HepG2 (cell line): ENCODE data around the gene IGHMBP2. TPM values are rescaled to one million over a fixed set of nuclear protein-coding genes. Genes with fewer than 3 reads are reported as not detected.

ENCODE experiments used
- ATAC-seq: fragments of 200-7000 bp; cut with Tn5 transposase; 3 replicates; pipeline ENCODE4 v1.9.1; 2020; ENCODE audit warnings: mild to moderate bottlenecking, moderate library complexity
- BruUV-seq: library from RNA; stranded (reverse); fragments of 400-500 nt; replicated peaks from 2 replicates; lab custom pipeline; 2021; lab: Mats Ljungman, UMichigan
- CTCF ChIA-PET: fragments of 300-600 bp; formaldehyde crosslinking; extraction: SDS; loops from one replicate; lab custom pipeline; 2021; ENCODE audit warnings: low total read pairs, inconsistent platforms, low intra/inter-chr PET ratio; lab: Yijun Ruan, JAX
- POLR2A ChIA-PET: fragments of 350-600 bp; sonication (Branson Sonifier 250); formaldehyde crosslinking; loops from one replicate; lab custom pipeline; 2020; ENCODE audit warnings: antibody characterized with exemption, inconsistent platforms; lab: Yijun Ruan, JAX
- DNase-seq: peaks from one replicate; pipeline ENCODE4 v3.0.0-alpha.2; 2015; ENCODE audit warnings: low spot score
- FAIRE-seq: peaks from 3 replicates; lab custom pipeline; 2011; peaks lifted over from hg19 to GRCh38; lab: Jason Lieb, UNC
- H2AFZ ChIP-seq: one replicate; pipeline ENCODE4 v1.6.1; 2011; ENCODE audit warnings: low read length, inconsistent platforms
- H3K27ac ChIP-seq: fragments of 300-600 bp; 3 replicates; pipeline ENCODE4 v1.8.0; 2011; ENCODE audit warnings: mixed run types, mild to moderate bottlenecking, mixed read lengths, low read length, inconsistent platforms; ENCODE audit not compliant: insufficient read depth; ENCODE audit errors: extremely low read length
- H3K27me3 ChIP-seq, 2 experiments: fragments of 200-600 bp in 1 of 2; 2 replicates in 1 of 2; 3 replicates in 1 of 2; pipeline versions ENCODE4 v1.6.0 to v1.8.0; 2011; ENCODE audit warnings: low read length in 2 of 2, mild to moderate bottlenecking in 2 of 2, moderate library complexity in 2 of 2, inconsistent platforms in 1 of 2; ENCODE audit not compliant: insufficient read depth in 2 of 2, control insufficient read depth in 1 of 2
- H3K36me3 ChIP-seq, 2 experiments: fragments of 200-600 bp in 1 of 2; replicated peaks in 1 of 2; 2 replicates in 1 of 2; 3 replicates in 1 of 2; pipeline versions ENCODE4 v1.5.1 to v1.8.0; 2011; ENCODE audit warnings: low read length in 2 of 2, inconsistent platforms in 1 of 2; ENCODE audit not compliant: insufficient read depth in 2 of 2, control insufficient read depth in 1 of 2
- H3K4me1 ChIP-seq: 2 replicates; pipeline ENCODE4 v1.5.1; 2012; ENCODE audit warnings: low read length, inconsistent platforms; ENCODE audit not compliant: insufficient read depth
- H3K4me2 ChIP-seq: 2 replicates; pipeline ENCODE4 v1.6.0; 2011; ENCODE audit warnings: low read depth, low read length, inconsistent platforms
- H3K4me3 ChIP-seq, 3 experiments: fragments of 200-600 bp in 1 of 3; sonication (generic), shearing (Covaris generic) in 1 of 3; replicated peaks in 1 of 3; 2 replicates each; pipeline ENCODE4 v1.5.1; 2011 to 2016; ENCODE audit warnings: low read length in 3 of 3, inconsistent platforms in 2 of 3, low read depth in 2 of 3, mild to moderate bottlenecking in 2 of 3, control low read depth in 1 of 3, mixed read lengths in 1 of 3; ENCODE audit not compliant: insufficient read depth in 1 of 3
- H3K79me2 ChIP-seq: one replicate; pipeline ENCODE4 v1.6.1; 2011; ENCODE audit warnings: low read length, inconsistent platforms; ENCODE audit not compliant: insufficient read depth
- H3K9ac ChIP-seq: 2 replicates; pipeline ENCODE4 v1.6.0; 2011; ENCODE audit warnings: mild to moderate bottlenecking, low read depth, low read length, inconsistent platforms; ENCODE audit not compliant: insufficient read depth
- H3K9me3 ChIP-seq: 2 replicates; pipeline ENCODE4 v1.5.1; 2012; ENCODE audit warnings: mild to moderate bottlenecking, low read length
- H4K20me1 ChIP-seq: 2 replicates; pipeline ENCODE4 v1.6.0; 2011; ENCODE audit warnings: inconsistent platforms, mild to moderate bottlenecking, low read length, moderate library complexity; ENCODE audit not compliant: insufficient read depth
- CEBPB ChIP-seq: IDR thresholded peaks from 2 replicates; pipeline ENCODE4 v1.6.1; 2011; ENCODE audit warnings: low read depth, low read length, improper control_type of control experiment, borderline replicate concordance
- GATAD1 ChIP-seq: IDR thresholded peaks from 2 replicates; pipeline ENCODE4 v1.6.1; 2016; ENCODE audit warnings: missing genetic modification reagents, missing compliant biosample characterization
- HMGA1 ChIP-seq: sonication (generic); formaldehyde crosslinking; conservative IDR thresholded peaks from 2 replicates; pipeline ENCODE4 v1.4.0; 2020; ENCODE audit warnings: missing genetic modification reagents
- JARID2 ChIP-seq: sonication (generic); formaldehyde crosslinking; IDR thresholded peaks from 2 replicates; pipeline ENCODE4 v1.8.1; 2023; ENCODE audit warnings: missing genetic modification reagents, inconsistent platforms; ENCODE audit not compliant: insufficient replicate concordance
- KAT8 ChIP-seq: IDR thresholded peaks from 2 replicates; pipeline ENCODE4 v1.6.1; 2016; ENCODE audit warnings: missing genetic modification reagents, missing compliant biosample characterization
- KDM5B ChIP-seq: sonication (generic); formaldehyde crosslinking; IDR thresholded peaks from 2 replicates; pipeline ENCODE4 v1.4.0; 2020; ENCODE audit warnings: missing genetic modification reagents, mild to moderate bottlenecking, borderline replicate concordance
- MAFK ChIP-seq, 2 experiments: IDR thresholded peaks in 1 of 2; conservative IDR thresholded peaks in 1 of 2; 2 replicates each; pipeline ENCODE4 v1.6.1; 2011; ENCODE audit warnings: improper control_type of control experiment in 2 of 2, low read length in 2 of 2
- MXD3 ChIP-seq: IDR thresholded peaks from 2 replicates; pipeline ENCODE4 v1.6.1; 2016; ENCODE audit warnings: mild to moderate bottlenecking, missing biosample characterization, missing genetic modification reagents
- MXI1 ChIP-seq: IDR thresholded peaks from 3 replicates; pipeline ENCODE4 v1.6.1; 2012; ENCODE audit warnings: low read depth, low read length, inconsistent platforms, borderline replicate concordance
- SKI ChIP-seq: fragments of 450-650 bp; IDR thresholded peaks from one replicate; pipeline ENCODE4 v1.6.1; 2018; ENCODE audit warnings: mild to moderate bottlenecking; ENCODE audit not compliant: partially characterized antibody
- ZHX1 ChIP-seq: sonication (generic); formaldehyde crosslinking; IDR thresholded peaks from 2 replicates; pipeline ENCODE4 v1.8.1; 2022; ENCODE audit warnings: low read depth, mild to moderate bottlenecking, missing genetic modification reagents
- ZKSCAN8 ChIP-seq: IDR thresholded peaks from 2 replicates; pipeline ENCODE4 v1.6.1; 2016; ENCODE audit warnings: borderline replicate concordance, missing genetic modification reagents, missing compliant biosample characterization
- ZNF550 ChIP-seq: sonication (generic); formaldehyde crosslinking; IDR thresholded peaks from 2 replicates; pipeline ENCODE4 v1.4.0; 2020; ENCODE audit warnings: mild to moderate bottlenecking, missing genetic modification reagents, borderline replicate concordance
- ZNF766 ChIP-seq: sonication (generic); formaldehyde crosslinking; IDR thresholded peaks from 2 replicates; pipeline ENCODE4 v1.5.0; 2020; ENCODE audit warnings: missing genetic modification reagents, borderline replicate concordance
- WGBS: methylation state at CpG from one replicate; pipeline ENCODE4 v1.1.6; 2017; ENCODE audit warnings: low lambda C conversion rate; 5-methylcytosine and 5-hydroxymethylcytosine counted together
- in situ Hi-C: cut with HindIII; loops from 2 replicates; pipeline ENCODE4 v1.10.0; 2017; ENCODE audit warnings: low pct_unique_long_range_greater_than_20kb; ENCODE audit not compliant: extremely low pct_ligation_motif_present
- intact Hi-C: fragments of 100-400 bp; cut with micrococcal nuclease; formaldehyde crosslinking; loops from one replicate; pipeline ENCODE4 v1.10.0; 2022; ENCODE audit not compliant: unreplicated experiment
- polyA plus RNA-seq, 8 experiments: library from polyadenylated mRNA; depleted of rRNA in 3 of 8; stranded (reverse) in 7 of 8; unstranded in 1 of 8; fragments of >200 nt; fragmentation: Illumina TruSeq in 4 of 8; extraction: Trizol in 4 of 8; gene quantifications; 2 replicates each; pipeline versions ENCODE4 v1.2.1 to v1.2.3, GENCODE V29; 2011 to 2016; ENCODE audit warnings: low read depth in 4 of 8, missing spikeins in 1 of 8, mixed read lengths in 1 of 8; ENCODE audit not compliant: insufficient read depth in 1 of 8
- total RNA-seq, 5 experiments: library from RNA; depleted of rRNA; stranded (reverse); fragments of >200 nt; fragmentation: Illumina TruSeq; extraction: Trizol; gene quantifications; 2 replicates each; pipeline ENCODE4 v1.2.3, GENCODE V29; 2016; ENCODE audit warnings: low read depth in 1 of 5
- TF ChIP-seq, protein P1 (sequence below): IDR thresholded peaks from 2 replicates; pipeline ENCODE4 v1.6.1; 2016; ENCODE audit warnings: missing compliant biosample characterization, missing genetic modification reagents, borderline replicate concordance
- TF ChIP-seq, protein P2 (sequence below): IDR thresholded peaks from 2 replicates; pipeline ENCODE4 v1.6.1; 2016; ENCODE audit warnings: low read depth, control low read depth

The IGHMBP2 gene
- total and polyA plus RNA-seq, 2 of the 13 experiments (the other 11 are each of a cell fraction or from before 2014, with no cell fraction given) = 8.9 to 9.9 TPM

GRCh38 chr11:68947151-68947550 lies 43.5 kb downstream of the IGHMBP2 start:
- intact Hi-C loops = no loop called here
- ChIA-PET CTCF (no interaction called here), POLR2A (no interaction called here)
- TF ChIP-seq MXI1 (no peak), JARID2 (CRISPR knock-in tag) (no peak), SKI (no peak), GATAD1 (CRISPR knock-in tag) (no peak), MXD3 (no peak), ZNF550 (CRISPR knock-in tag) (no peak), ZKSCAN8 (CRISPR knock-in tag) (no peak), MAFK (conservative IDR thresholded peaks at IDR 0.05 in 1 of 2, IDR thresholded peaks at IDR 0.05 in 1 of 2; ENCODE audit: low read length in 2 of 2) (no peak), CEBPB (no peak), HMGA1 (CRISPR knock-in tag) (no peak), ZNF766 (no peak), KAT8 (no peak), KDM5B (CRISPR knock-in tag) (no peak), ZHX1 (CRISPR knock-in tag) (no peak)
- TF ChIP-seq, protein P1, sequence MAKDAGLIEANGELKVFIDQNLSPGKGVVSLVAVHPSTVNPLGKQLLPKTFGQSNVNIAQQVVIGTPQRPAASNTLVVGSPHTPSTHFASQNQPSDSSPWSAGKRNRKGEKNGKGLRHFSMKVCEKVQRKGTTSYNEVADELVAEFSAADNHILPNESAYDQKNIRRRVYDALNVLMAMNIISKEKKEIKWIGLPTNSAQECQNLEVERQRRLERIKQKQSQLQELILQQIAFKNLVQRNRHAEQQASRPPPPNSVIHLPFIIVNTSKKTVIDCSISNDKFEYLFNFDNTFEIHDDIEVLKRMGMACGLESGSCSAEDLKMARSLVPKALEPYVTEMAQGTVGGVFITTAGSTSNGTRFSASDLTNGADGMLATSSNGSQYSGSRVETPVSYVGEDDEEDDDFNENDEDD (CRISPR knock-in tag) = no peak
- TF ChIP-seq, protein P2, sequence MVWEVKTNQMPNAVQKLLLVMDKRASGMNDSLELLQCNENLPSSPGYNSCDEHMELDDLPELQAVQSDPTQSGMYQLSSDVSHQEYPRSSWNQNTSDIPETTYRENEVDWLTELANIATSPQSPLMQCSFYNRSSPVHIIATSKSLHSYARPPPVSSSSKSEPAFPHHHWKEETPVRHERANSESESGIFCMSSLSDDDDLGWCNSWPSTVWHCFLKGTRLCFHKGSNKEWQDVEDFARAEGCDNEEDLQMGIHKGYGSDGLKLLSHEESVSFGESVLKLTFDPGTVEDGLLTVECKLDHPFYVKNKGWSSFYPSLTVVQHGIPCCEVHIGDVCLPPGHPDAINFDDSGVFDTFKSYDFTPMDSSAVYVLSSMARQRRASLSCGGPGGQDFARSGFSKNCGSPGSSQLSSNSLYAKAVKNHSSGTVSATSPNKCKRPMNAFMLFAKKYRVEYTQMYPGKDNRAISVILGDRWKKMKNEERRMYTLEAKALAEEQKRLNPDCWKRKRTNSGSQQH = no peak

More at GRCh38 chr11:68947151-68947550, 43.5 kb downstream of the IGHMBP2 start:
- ATAC-seq (no peak), FAIRE-seq (no peak), DNase-seq (no peak)
- H3K79me2 ChIP-seq = no peaks in the 10 kb centered on the region
- H2AFZ ChIP-seq = no peak overlapping the region
- no peak overlapping the region for H3K4me2 ChIP-seq
- H3K36me3 ChIP-seq = no peaks in the 10 kb centered on the region
- no peaks in the 10 kb centered on the region for H3K9me3 ChIP-seq
- no peak overlapping the region for H3K9ac ChIP-seq
- in situ Hi-C loops = no loop called here
- no peak overlapping the region for H3K27ac ChIP-seq
- BruUV-seq = no TSS peak
- H3K4me1 ChIP-seq = no peaks in the 10 kb centered on the region
- H3K4me3 ChIP-seq = no peak overlapping the region
- peaks cover 0 to 4% of the 10 kb centered on the region in 2 experiments; a peak in 1 of 5 replicates for H3K27me3 ChIP-seq
- 47% methylated on average over 10 of the region's 11 CpGs for WGBS
- no peaks in the 10 kb centered on the region for H4K20me1 ChIP-seq
